Measurements from ENCODE around the gene NFKBIZ.
"Not testable (repeated sequence)": the region's sequence is repeated elsewhere in the genome, so short reads cannot be mapped to it uniquely, and the experiment has no call there.

NFKBIZ gene

GRCh38 chr3:101851850-101852714 lies 2.8 kb downstream of the NFKBIZ start:
- DNase-seq: no peak

GRCh38 chr3:101852983-101853840 lies 3.9 kb downstream of the NFKBIZ start:
- DNase-seq: no peak

- no peak for DNase-seq
These were observed 4.7 kb downstream of the NFKBIZ start for GRCh38 chr3:101853982-101854381.

- no peak for DNase-seq
These were observed 5.4 kb downstream of the NFKBIZ start for GRCh38 chr3:101854608-101855304.

- DNase-seq: no peak
These were observed 8.0 kb downstream of the NFKBIZ start for GRCh38 chr3:101857301-101857741.

- no peak for DNase-seq
These were observed 9.2 kb downstream of the NFKBIZ start for GRCh38 chr3:101858464-101859030.

- no peak for DNase-seq
These were observed 10.7 kb downstream of the NFKBIZ start for GRCh38 chr3:101859882-101860448.

- DNase-seq: no peak
These were observed 12.0 kb downstream of the NFKBIZ start for GRCh38 chr3:101861212-101861788.

GRCh38 chr3:101861789-101862415 lies 12.6 kb downstream of the NFKBIZ start:
- no peak for DNase-seq

GRCh38 chr3:101862416-101863165 lies 13.3 kb downstream of the NFKBIZ start:
- no peak for DNase-seq

GRCh38 chr3:101864926-101865325 lies 15.6 kb downstream of the NFKBIZ start:
- not testable (repeated sequence) for DNase-seq

GRCh38 chr3:101865751-101866509 lies 16.6 kb downstream of the NFKBIZ start:
- DNase-seq: no peak

GRCh38 chr3:101867511-101867910 lies 18.2 kb downstream of the NFKBIZ start:
- no peak for DNase-seq

GRCh38 chr3:101867996-101868395 lies 18.7 kb downstream of the NFKBIZ start:
- no peak for DNase-seq

GRCh38 chr3:101868534-101869464 lies 19.5 kb downstream of the NFKBIZ start:
- DNase-seq: no peak

- DNase-seq: no peak
These were observed 20.8 kb downstream of the NFKBIZ start for GRCh38 chr3:101870138-101870537.

GRCh38 chr3:101873619-101874018 lies 24.3 kb downstream of the NFKBIZ start:
- DNase-seq: no peak

- DNase-seq: no peak
These were observed 26.8 kb downstream of the NFKBIZ start for GRCh38 chr3:101876142-101876541.

GRCh38 chr3:101878589-101878988 lies 29.3 kb downstream of the NFKBIZ start:
- DNase-seq: no peak

Measured in stimulated activated CD4-positive, alpha-beta T cell treated with anti-CD3 and anti-CD28 coated beads, Interleukin-4, amount 100 ng/mL, for 24 hours (primary cell).